ENCODE data around the gene PLEKHM3. TPM values are rescaled to one million over a fixed set of nuclear protein-coding genes. Genes with fewer than 3 reads are reported as not detected.

The PLEKHM3 gene, protein sequence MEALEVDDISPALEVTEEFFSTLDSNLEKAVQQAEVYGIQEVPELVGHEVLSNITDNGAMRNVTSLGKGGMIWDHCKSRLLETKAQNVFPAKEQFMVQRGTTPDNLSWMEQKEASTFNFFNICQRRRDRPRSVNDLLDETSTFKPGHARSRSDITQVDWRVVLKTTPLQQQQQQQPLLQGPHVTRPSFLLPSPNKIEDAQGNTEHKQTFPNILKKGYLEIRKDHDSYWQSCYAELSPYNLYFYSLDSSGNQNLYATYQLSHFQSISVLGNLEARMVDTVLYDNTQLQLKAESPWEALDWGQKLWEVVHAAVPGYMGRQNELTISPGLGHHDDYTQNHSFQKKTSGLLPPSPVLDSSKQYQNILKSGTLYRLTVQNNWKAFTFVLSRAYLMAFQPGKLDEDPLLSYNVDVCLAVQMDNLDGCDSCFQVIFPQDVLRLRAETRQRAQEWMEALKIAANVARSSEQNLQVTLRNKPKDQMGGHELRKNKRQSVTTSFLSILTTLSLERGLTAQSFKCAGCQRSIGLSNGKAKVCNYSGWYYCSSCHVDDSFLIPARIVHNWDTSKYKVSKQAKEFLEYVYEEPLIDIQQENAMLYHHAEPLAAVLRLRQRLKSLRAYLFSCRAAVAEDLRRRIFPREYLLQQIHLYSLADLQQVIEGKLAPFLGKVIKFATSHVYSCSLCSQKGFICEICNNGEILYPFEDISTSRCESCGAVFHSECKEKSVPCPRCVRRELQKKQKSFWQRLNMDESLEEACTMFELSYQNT
- total RNA-seq, result 4.6 and 6.2 TPM in 2 replicates

DNA sequence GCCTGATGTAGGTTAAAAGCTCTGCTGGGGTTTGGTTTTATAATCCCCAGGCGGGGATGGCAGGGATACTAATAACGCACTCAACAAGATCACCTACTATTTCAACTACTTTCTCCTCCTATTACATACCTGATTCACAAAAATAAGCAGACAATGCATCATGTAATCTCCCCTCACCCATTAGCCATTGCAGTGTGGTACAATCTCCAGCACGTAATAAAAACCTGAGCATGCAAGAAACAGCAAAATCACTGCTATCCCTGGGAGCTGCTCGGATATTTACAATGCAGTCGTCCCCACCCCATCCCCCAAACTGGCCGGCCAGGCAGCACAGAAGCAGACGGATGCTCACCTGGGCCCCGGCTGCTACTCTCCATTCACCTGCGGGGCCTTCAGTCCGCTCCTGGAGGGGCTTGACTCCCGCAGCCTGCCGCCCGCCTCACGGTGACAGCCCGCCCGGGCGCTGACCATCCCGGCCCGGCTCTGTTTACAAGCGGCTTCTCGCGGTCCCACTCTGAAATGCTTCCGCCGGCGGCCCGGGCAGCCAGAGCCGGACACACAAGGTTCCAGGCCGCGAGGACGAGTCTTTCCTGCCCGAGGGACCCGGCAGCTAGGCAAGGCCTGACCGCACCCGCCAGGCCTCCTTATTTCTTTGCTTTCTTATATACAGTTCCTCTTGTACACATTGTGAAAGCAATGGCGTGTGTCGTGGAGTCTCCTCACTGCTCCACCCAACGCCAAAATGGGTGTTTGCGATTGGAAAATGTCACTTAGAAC is at the start of gene PLEKHM3:
TSS of gene PLEKHM3 (minus strand) at position 491 of the 777 bp plus-strand sequence. CDS start 23,888 bp downstream, outside the sequence.

Other genes with a start within 250 kb of the PLEKHM3 start
- not detected in 2 replicates for gene CRYGD, start 99.0 kb upstream of the PLEKHM3 start, total RNA-seq
- gene CRYGC, start 104.3 kb upstream of the PLEKHM3 start, total RNA-seq, result not detected in 2 replicates
- not detected in 2 replicates for gene CRYGB, start 120.6 kb upstream of the PLEKHM3 start, total RNA-seq
- gene CRYGA, start 138.1 kb upstream of the PLEKHM3 start, total RNA-seq, result not detected in 2 replicates
- gene C2orf80, start 164.5 kb upstream of the PLEKHM3 start, total RNA-seq, result not detected in 2 replicates
- gene IDH1, start 229.5 kb upstream of the PLEKHM3 start, total RNA-seq, result 211 and 239 TPM in 2 replicates
- gene PIKFYVE, start 240.7 kb upstream of the PLEKHM3 start, total RNA-seq, result 13.8 and 21.3 TPM in 2 replicates